ENCODE data around the gene NAIF1. TPM values are rescaled to one million over a fixed set of nuclear protein-coding genes. Genes with fewer than 3 reads are reported as not detected.

Gene NAIF1
- total and polyA plus RNA-seq, 4 donors = 7.2 to 13.3 (median 11.0) TPM

DNA sequence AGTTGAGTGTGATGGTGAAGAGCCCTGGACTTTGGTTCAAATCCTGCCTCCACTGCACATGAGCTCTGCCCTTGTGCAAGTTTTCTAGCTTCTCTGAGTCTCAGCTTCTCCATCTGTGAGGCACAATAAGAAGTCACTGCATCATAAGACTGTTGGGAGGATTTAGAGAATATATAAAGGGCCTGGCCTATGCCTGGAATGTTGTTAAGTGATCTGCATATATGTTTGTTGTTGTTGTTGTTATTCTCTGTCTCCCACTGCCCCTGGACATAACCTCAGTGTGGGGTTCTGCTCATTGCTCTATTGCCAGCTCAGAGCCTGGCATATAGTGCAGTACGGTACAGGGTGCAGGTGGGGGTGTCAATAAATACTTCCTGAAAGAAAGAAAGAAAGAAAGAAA lies 46.0 kb downstream of the NAIF1 start:
- Histone ChIP-seq H3K4me1 (ENCODE audit: control insufficient read depth, insufficient read depth, low read length) (no peaks in the 10 kb centered on the region), H3K27me3 (ENCODE audit: control insufficient read depth, insufficient read depth, low read length) (no peaks in the 10 kb centered on the region), H3K9me3 (ENCODE audit: control insufficient read depth, insufficient read depth, low read length) (no peaks in the 10 kb centered on the region), H3K4me3 (ENCODE audit: low read depth, low read length) (no peak overlapping the region), H3K36me3 (ENCODE audit: control insufficient read depth, insufficient read depth, low read length) (no peaks in the 10 kb centered on the region), H3K27ac (ENCODE audit: low read depth, low read length) (no peak overlapping the region)
- DNase-seq (ENCODE audit: low read depth in 4 of 6, low spot score in 6 of 6) = no peak
- WGBS (ENCODE audit: insufficient coverage) = 29% methylated on average over 1 of the region's 1 CpG

DNA sequence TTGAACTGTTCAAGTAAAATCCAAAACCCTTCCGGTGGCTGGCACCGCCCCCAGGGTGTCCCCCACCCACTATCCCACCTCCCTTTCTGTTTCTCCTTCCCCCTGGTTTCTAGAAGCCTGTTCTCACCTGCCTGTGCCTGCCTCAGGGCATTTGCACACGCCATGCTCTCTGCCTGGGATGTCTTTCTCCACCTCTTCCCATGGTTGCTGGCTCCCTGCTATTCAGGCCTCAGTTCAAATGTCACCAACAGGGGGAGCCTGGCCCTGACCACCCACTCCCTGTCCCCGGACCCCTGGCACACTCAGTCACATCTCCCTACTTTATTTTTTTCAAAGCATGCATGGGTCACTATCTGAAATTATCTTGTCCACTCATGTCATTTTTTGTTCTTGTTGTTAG lies 46.4 kb downstream of the NAIF1 start:
- Histone ChIP-seq H3K36me3 (ENCODE audit: control insufficient read depth, insufficient read depth, low read length) (no peaks in the 10 kb centered on the region), H3K27me3 (ENCODE audit: control insufficient read depth, insufficient read depth, low read length) (no peaks in the 10 kb centered on the region), H3K27ac (ENCODE audit: low read depth, low read length) (no peak overlapping the region), H3K4me1 (ENCODE audit: control insufficient read depth, insufficient read depth, low read length) (no peaks in the 10 kb centered on the region), H3K4me3 (ENCODE audit: low read depth, low read length) (no peak overlapping the region), H3K9me3 (ENCODE audit: control insufficient read depth, insufficient read depth, low read length) (no peaks in the 10 kb centered on the region)
- no peak for DNase-seq (ENCODE audit: low read depth in 4 of 6, low spot score in 6 of 6)
- WGBS (ENCODE audit: insufficient coverage) = 88% methylated on average over 3 of the region's 4 CpGs

GRCh38 chr9:128015696-128016095 lies 51.4 kb downstream of the NAIF1 start:
- Histone ChIP-seq H3K27ac (ENCODE audit: low read depth, low read length) (no peak overlapping the region), H3K4me1 (ENCODE audit: control insufficient read depth, insufficient read depth, low read length) (peaks cover 4% of the 10 kb centered on the region), H3K36me3 (ENCODE audit: control insufficient read depth, insufficient read depth, low read length) (no peaks in the 10 kb centered on the region), H3K27me3 (ENCODE audit: control insufficient read depth, insufficient read depth, low read length) (no peaks in the 10 kb centered on the region), H3K4me3 (ENCODE audit: low read depth, low read length) (no peak overlapping the region), H3K9me3 (ENCODE audit: control insufficient read depth, insufficient read depth, low read length) (no peaks in the 10 kb centered on the region)
- WGBS (ENCODE audit: insufficient coverage) = 86% methylated on average over 5 of the region's 5 CpGs
- DNase-seq (ENCODE audit: low read depth in 4 of 6, low spot score in 6 of 6) = no peak

Other genes with a start within 250 kb of the NAIF1 start
- 10 to 100 TPM in 1 of 2 donors, 1 to 10 TPM in 1; 6.3 to 14.5 TPM for gene ENG, start 212.7 kb downstream of the NAIF1 start, total RNA-seq
- gene ENG, start 212.7 kb downstream of the NAIF1 start, polyA plus RNA-seq (ENCODE audit: insufficient read length in 2 of 2) = 10 to 100 TPM; 44.6 to 46.9 TPM
- gene AK1, start 189.6 kb downstream of the NAIF1 start, total RNA-seq = 100 to 1,000 TPM in 1 of 2 donors, 10 to 100 TPM in 1; 48.0 to 240 TPM
- 100 to 1,000 TPM; 270 to 297 TPM for gene AK1, start 189.6 kb downstream of the NAIF1 start, polyA plus RNA-seq (ENCODE audit: insufficient read length in 2 of 2)
- gene ST6GALNAC6, start 167.7 kb downstream of the NAIF1 start, total RNA-seq = 10 to 100 TPM; 24.6 to 58.8 TPM
- 10 to 100 TPM; 68.1 to 68.9 TPM for gene ST6GALNAC6, start 167.7 kb downstream of the NAIF1 start, polyA plus RNA-seq (ENCODE audit: insufficient read length in 2 of 2)
- 10 to 100 TPM in 1 of 2 donors, 1 to 10 TPM in 1; 8.0 to 19.7 TPM for gene ST6GALNAC4, start 150.3 kb downstream of the NAIF1 start, total RNA-seq
- gene ST6GALNAC4, start 150.3 kb downstream of the NAIF1 start, polyA plus RNA-seq (ENCODE audit: insufficient read length in 2 of 2) = 10 to 100 TPM; 19.4 to 20.2 TPM
- gene PIP5KL1, start 136.5 kb downstream of the NAIF1 start, total RNA-seq = 1 to 10 TPM; 2.7 to 7.3 TPM
- gene PIP5KL1, start 136.5 kb downstream of the NAIF1 start, polyA plus RNA-seq (ENCODE audit: insufficient read length in 2 of 2) = 10 to 100 TPM; 16.4 to 19.1 TPM
- 10 to 100 TPM; 13.9 to 35.3 TPM for gene DPM2, start 129.5 kb downstream of the NAIF1 start, total RNA-seq
- gene DPM2, start 129.5 kb downstream of the NAIF1 start, polyA plus RNA-seq (ENCODE audit: insufficient read length in 2 of 2) = 10 to 100 TPM; 59.2 to 64.0 TPM
- 10 to 100 TPM; 15.2 to 27.7 TPM for gene EEIG1, start 86.3 kb downstream of the NAIF1 start, total RNA-seq
- gene EEIG1, start 86.3 kb downstream of the NAIF1 start, polyA plus RNA-seq (ENCODE audit: insufficient read length in 2 of 2) = 10 to 100 TPM; 71.2 to 96.3 TPM
- gene SLC25A25, start 912 bp upstream of the NAIF1 start, total RNA-seq = 10 to 100 TPM; 28.2 to 34.5 TPM
- 10 to 100 TPM; 39.0 to 47.7 TPM for gene SLC25A25, start 912 bp upstream of the NAIF1 start, polyA plus RNA-seq (ENCODE audit: insufficient read length in 2 of 2)
- gene PTGES2, start 60.4 kb upstream of the NAIF1 start, total RNA-seq = 10 to 100 TPM; 39.1 to 47.4 TPM
- 10 to 100 TPM; 78.4 to 88.9 TPM for gene PTGES2, start 60.4 kb upstream of the NAIF1 start, polyA plus RNA-seq (ENCODE audit: insufficient read length in 2 of 2)
- gene LCN2, start 82.1 kb upstream of the NAIF1 start, total RNA-seq = 10 to 100 TPM in 1 of 2 donors, under 1 TPM in 1; 0.28 to 14.1 TPM
- under 1 TPM in 1 of 2 donors, not detected in 1; 0.29 TPM for gene LCN2, start 82.1 kb upstream of the NAIF1 start, polyA plus RNA-seq (ENCODE audit: insufficient read length in 2 of 2)
- 100 to 1,000 TPM in 1 of 2 donors, 10 to 100 TPM in 1; 35.6 to 144 TPM for gene BBLN, start 92.9 kb upstream of the NAIF1 start, total RNA-seq
- gene BBLN, start 92.9 kb upstream of the NAIF1 start, polyA plus RNA-seq (ENCODE audit: insufficient read length in 2 of 2) = 100 to 1,000 TPM; 203 to 210 TPM
- gene CIZ1, start 124.3 kb upstream of the NAIF1 start, total RNA-seq = 10 to 100 TPM; 18.5 to 47.8 TPM
- 100 to 1,000 TPM; 134 to 157 TPM for gene CIZ1, start 124.3 kb upstream of the NAIF1 start, polyA plus RNA-seq (ENCODE audit: insufficient read length in 2 of 2)
- gene DNM1, start 136.1 kb upstream of the NAIF1 start, total RNA-seq = 100 to 1,000 TPM in 1 of 2 donors, 10 to 100 TPM in 1; 44.6 to 181 TPM
- 100 to 1,000 TPM; 265 to 410 TPM for gene DNM1, start 136.1 kb upstream of the NAIF1 start, polyA plus RNA-seq (ENCODE audit: insufficient read length in 2 of 2)
- gene GOLGA2, start 208.7 kb upstream of the NAIF1 start, total RNA-seq = 10 to 100 TPM; 70.6 to 95.8 TPM
- 100 to 1,000 TPM in 1 of 2 donors, 10 to 100 TPM in 1; 76.2 to 119 TPM for gene GOLGA2, start 208.7 kb upstream of the NAIF1 start, polyA plus RNA-seq (ENCODE audit: insufficient read length in 2 of 2)
- 10 to 100 TPM; 14.1 to 41.2 TPM for gene SWI5, start 209.0 kb upstream of the NAIF1 start, total RNA-seq
- gene SWI5, start 209.0 kb upstream of the NAIF1 start, polyA plus RNA-seq (ENCODE audit: insufficient read length in 2 of 2) = 10 to 100 TPM; 22.6 to 27.5 TPM